HG02943 (cell line): ENCODE measurements around the gene ZC3H18.

ENCODE experiments used
- ATAC-seq: cut with Tn5 transposase; IDR thresholded peaks from one replicate; pipeline ENCODE4 v1.9.1; 2021; ENCODE audit warnings: mild to moderate bottlenecking, low read depth, moderate library complexity; ENCODE audit not compliant: unreplicated experiment

ZC3H18 gene

DNA sequence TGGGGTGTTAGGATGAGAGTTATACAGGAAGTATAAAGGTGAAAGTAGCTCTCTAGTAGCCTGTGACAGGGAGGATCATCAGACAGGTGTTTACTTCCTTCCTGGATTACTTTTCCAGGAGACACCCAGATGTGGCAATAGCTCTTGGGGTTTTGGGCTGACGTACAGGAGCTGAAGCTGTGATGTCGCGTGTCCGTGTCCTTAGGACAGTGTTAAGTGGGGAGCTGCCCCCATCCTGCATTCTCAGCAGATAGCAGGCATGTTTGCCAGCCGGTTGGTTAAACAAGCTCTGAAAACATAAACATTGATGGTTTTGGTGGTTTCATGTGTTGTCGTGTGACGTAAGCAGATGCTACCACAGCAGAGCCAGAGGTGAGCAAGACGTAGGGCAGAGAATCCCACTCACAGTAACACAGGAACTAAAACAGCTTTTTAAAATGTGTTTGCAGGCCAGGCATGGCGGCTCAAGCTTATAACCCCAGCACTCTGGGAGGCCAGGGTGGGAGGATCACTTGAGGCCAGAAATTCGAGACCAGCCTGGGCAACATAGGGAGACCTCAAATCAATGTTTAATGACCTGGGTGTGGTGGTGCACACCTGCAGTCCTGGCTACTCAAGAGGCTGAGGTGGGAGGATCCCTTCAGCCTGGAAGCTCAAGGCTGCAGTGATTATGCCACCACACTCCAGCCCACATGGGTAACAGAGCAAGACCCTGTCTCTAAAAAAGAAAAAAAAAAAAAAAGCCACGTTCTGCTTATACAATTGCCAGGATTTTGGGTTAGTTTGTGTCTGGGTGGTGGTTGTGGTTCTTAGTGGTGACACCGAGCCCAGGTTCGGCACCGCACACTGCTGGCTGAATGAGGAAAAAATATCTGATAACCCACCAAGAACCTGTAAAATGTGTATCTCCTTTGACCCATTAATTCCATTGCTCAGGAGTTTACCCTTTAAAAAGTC, 49.9 kb downstream of the ZC3H18 start:
- no peak for ATAC-seq

DNA sequence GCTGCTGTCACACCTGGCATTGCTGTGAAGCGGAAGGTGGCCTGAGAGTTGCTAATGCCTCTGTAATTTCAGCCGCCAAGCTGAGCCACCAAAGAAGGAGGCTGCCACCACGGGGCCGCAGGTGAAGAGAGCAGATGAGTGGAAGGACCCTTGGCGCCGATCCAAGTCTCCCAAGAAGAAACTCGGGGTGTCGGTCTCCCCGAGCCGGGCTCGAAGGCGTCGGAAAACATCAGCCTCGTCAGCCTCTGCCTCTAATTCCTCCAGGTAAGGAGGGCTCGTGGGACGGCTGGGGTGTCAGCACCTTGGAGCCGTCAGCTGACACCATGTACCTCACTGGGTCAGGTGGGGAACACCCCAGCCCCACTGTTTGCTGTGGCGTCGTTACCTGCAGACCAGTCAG, 51.9 kb downstream of the ZC3H18 start:
- ATAC-seq = no peak

DNA sequence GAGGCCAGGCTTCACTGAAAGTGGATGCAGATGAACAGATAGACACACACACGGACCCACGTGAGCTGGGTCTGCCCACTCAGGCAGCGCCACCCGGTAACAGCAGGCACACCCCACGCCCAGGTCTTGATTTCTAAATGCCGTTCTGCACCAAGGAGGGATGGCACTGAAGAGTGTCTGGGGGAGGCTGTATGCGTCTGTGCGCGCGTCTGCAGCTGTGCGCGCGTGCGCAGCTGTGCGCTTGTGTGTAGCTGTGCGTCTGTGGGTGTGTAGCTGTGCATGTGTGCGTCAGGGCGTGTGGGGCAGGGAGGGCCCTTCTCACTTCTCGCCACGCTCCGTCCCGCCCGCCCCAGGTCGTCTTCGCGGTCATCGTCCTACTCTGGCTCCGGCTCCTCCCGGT, 52.7 kb downstream of the ZC3H18 start:
- no peak for ATAC-seq

DNA sequence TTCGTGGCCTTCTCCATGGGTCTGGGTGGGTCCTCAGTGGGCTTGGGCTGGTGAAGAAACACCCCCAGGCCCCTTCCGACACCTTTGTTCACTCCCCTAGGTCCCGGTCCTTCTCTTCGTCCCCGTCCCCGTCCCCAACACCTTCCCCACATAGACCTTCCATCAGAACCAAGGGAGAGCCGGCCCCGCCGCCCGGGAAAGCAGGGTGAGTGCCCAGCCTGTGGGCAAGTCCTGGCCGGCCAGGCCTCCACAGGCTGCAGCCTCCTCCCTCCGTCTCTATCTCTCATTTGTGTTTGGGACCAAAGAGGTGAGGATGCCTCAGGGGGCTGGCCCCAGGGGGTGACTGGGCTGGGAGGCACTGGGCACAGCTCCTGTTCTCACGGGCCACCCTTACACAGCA, 53.7 kb downstream of the ZC3H18 start:
- no peak for ATAC-seq

DNA sequence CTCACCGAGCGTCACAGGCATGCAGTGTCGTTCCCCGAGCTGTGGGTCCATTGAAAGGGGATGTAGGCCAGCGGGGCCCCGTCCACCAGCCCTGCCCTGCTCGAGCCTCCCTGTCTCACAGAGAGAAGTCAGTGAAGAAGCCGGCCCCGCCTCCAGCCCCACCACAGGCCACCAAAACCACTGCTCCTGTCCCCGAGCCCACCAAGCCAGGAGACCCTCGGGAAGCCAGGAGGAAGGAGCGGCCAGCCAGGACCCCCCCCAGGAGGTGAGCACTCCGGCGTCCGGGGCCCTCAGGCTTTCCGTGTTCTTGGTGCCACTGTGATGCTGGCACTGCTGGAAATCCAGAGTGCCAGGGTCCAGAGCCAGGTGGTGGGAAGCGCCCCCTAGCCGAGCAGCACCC, 54.3 kb downstream of the ZC3H18 start:
- ATAC-seq = no peak

DNA sequence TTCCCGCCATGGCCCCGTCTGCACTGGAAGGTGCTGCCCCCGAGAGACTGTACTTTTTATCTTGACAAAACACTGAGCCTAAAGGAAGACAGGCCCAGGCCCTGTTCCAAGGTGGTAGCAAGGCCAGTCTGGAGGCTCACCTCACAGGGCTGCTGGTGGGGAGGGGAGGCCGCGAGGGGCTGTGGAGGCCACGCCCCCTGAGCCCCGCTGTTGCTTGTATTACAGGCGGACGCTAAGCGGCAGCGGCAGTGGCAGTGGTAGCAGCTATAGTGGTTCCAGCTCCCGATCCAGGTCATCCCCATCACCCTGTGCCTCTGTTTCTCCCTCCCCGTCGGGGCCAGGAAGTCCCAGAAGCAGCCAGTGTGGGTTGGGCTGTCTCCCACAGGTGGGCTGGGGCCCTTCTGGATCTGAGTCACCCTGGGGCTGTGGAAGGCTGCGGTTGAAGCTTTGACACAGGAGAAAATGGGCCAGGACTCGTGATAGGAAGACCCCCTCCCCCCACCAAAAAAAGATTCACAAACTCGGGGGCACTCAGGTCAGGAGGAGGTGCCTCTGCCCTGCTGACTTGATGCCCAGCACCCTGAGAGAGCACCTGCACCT, 54.9 kb downstream of the ZC3H18 start:
- no peak for ATAC-seq

DNA sequence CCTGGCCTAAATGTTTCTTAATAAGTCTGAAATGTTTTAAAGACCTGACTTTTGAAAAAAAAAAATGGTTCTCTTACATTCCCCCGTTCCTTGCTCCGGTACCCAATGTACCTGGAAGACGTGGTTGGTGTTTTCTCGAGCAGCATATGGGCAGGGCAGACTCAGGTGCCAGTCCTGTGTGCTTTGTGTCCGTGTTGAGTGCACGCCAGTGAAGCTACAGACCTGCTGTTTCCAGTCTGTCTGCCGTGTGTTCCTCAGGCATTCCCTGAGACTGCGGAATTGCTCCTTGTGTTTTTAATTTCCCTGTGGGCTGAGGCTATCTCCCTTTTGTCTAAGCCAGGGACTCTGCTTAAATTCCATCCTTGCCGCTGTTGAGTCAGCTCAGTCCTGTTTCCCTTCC, 56.4 kb downstream of the ZC3H18 start:
- no peak for ATAC-seq

DNA sequence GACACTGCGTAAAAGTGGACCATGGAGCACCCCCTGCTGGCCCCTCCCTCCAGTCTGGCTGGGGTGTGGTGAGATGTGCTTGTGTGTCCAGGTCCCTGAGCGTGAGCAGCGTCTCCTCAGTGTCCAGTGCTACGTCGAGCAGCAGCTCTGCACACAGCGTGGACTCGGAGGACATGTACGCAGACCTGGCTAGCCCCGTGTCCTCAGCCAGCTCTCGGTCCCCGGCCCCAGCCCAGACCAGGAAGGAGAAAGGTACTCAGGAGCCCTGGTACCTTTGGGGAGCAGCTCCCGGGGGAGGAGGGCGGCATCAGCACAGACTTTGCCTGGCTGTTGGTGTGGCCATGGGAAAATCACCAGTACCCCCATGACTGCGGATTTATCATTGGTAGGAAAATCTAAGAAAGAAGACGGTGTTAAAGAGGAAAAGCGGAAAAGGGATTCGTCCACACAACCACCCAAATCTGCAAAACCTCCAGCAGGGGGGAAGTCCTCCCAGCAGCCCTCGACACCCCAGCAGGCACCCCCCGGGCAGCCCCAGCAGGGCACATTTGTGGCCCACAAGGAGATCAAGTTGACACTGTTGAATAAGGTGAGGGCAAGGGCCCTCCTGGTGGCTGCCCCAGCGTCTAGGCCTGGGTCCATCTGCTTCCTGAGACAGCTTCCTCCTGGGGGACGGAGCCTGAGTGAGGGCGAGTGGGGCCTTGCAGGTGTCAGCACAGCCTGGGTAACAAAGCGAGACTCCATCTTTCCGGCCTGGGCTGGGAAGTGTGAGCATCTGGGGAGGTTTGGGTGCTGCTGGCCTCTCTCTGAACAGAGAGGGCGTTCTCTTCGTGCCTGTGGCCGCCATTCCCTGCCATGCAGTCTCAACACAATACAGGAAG, 57.6 kb downstream of the ZC3H18 start:
- no peak for ATAC-seq

DNA sequence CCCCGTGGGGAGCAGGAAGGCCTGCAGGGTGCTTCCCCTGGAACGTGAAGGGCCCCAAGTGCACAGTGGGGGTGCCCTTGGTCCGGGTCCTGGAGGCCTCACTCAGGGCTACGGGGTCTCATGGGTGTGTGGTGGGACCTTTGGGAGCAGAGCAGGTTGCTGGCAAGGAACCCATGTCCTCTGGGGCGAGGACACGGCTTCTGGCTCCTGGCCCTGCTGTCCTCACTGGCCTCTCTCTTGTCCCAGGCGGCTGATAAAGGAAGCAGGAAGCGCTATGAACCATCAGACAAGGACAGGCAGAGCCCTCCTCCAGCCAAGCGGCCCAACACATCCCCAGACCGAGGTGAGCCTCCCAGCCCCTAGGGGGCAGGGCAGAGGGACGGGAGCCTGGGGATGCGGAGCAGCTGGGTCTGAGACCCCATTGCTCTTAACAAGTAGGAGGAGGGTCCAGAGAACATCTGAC, 58.3 kb downstream of the ZC3H18 start:
- ATAC-seq = no peak

DNA sequence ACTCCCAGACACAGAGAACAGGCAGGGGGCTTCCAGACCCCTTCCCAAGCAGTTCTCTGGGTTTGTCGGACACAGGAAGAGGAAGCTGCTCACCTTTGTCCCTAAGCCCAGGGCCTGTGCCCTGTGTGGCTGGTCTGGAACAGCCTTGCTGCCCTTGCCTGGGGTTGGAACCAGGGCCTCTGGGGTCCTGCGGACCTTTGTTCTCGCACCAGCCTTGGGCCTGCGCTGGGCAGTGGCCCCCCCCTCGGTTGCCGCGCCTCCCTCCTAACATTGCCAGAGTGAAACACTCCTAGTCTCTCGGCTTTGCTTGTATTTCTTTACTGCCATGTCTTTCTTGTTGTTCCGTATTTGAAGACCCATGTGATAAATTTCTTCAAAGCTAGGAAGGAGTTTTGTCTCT, 59.6 kb downstream of the ZC3H18 start:
- ATAC-seq = no peak

DNA sequence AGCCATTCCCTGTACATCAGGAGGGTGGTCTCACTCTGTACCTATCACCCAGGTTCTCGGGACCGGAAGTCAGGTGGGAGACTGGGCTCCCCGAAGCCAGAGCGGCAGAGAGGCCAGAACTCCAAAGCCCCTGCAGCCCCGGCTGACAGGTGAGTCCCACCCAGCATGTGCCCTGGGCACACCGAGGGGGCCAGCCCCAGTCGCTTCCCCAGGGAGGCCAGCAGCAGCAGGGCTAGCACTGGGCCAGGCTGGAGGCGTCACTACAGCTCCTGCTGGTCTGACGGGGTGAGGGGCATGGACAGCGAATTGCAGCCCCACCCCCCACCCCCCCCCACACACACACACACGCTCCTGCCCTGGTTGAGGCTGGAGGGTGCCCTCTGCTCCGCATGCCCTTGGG, 60.2 kb downstream of the ZC3H18 start:
- no peak for ATAC-seq

DNA sequence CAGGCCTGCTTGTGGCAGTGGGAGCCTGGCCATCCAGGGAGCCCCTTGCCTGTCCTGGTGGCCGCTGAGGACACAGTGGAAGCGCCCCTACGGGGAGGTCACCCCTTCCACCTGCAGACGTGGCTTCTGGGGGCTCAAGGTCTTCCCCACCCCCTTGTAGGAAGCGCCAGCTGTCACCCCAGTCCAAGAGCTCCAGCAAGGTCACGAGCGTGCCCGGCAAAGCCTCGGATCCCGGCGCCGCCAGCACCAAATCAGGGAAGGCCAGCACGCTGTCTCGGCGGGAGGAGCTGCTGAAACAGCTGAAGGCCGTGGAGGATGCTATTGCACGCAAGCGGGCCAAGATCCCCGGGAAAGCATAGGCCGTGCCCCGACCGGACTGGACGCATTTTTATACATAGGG, 60.7 kb downstream of the ZC3H18 start:
- ATAC-seq = no peak

DNA sequence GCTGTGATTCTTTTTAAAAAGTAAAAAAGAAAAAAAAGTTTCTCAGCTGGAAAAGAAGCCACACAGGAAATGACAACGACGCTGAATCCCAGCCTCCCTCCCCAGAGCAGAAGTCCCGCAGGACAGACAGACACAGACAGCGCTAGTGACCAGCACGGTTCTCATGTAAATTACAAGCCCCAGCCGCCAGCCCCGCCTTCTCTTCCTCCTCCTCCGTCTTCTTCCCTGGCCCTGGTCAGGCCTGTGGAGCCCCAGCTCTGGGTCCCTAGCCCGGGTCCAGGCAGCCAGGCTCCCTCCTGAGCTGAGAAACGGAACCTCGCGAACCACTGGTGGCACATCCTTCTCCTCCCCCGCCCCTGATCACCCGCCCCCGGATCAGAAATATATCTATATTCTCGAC, 61.2 kb downstream of the ZC3H18 start:
- ATAC-seq = no peak

DNA sequence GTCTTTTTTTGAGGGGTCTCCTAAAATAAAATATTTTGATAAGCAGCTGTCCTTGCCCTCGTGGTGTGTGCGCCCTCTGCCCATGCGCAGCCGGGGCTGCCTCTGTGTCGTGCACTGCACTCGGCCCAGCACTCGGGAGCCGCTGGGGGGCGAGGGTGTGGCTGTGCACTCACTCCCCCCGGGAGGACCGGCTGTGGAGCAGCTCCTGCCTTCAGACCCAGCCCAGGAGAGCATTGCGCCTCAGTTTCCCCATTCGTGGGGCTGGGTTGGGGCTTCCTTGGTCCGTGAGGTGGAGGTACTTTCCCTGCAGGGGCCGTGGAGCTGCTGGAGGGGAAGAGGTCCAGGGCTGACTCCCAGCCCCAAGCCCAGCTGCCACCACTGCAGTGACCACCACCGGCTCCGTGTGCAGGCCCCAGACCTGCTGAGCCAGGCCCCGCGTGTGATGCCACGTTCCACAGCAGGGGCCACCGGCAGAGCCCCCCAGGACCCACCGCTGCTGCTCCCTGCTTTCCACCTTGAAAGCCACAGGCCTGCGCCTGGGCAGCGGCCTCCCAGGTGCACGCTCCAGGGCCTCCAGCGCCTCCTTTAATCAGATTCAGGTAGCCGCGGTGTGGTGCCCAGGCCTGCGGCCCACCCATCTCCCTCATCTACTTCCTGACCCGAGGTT, 61.9 kb downstream of the ZC3H18 start:
- ATAC-seq = no peak

DNA sequence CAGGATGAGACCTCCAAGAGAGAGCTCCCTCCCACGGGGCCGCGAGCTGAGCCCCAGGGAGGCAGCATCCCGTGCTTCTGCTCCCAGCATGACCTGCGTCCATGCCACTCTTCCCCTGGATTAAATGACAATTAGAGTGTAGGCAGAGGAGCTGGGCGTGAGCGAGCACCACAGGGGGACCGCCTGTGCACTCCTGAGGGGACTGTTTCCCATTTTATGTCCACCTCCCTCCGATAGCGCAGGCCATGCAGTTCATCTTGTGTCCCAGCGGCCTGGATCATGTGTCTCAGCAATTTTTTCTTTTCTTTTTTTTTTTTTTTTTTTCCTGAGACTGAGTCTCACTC, 62.4 kb downstream of the ZC3H18 start:
- ATAC-seq = no peak

DNA sequence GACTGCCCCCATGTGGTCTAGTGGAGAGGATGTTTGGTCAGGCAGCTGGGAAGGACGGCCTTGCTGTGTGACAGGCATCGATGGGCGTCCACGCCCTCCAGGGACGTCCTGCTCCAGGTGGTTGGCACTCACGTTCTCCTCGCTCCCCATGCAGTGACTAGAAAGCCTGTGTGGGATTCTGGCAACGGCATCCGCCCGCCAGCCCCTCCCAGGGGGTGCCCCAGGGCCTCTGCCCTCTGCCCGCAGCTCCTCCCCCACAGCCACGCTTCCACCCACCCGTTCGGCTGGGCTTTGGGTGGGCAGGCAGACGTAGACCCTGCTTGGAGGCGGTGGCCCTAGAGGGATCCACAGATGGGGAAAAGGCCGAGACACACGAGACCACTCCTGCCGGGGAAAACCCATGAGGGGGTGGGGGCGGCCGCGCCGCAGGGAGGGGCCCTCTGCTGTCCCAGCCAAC, 63.5 kb downstream of the ZC3H18 start:
- no peak for ATAC-seq

DNA sequence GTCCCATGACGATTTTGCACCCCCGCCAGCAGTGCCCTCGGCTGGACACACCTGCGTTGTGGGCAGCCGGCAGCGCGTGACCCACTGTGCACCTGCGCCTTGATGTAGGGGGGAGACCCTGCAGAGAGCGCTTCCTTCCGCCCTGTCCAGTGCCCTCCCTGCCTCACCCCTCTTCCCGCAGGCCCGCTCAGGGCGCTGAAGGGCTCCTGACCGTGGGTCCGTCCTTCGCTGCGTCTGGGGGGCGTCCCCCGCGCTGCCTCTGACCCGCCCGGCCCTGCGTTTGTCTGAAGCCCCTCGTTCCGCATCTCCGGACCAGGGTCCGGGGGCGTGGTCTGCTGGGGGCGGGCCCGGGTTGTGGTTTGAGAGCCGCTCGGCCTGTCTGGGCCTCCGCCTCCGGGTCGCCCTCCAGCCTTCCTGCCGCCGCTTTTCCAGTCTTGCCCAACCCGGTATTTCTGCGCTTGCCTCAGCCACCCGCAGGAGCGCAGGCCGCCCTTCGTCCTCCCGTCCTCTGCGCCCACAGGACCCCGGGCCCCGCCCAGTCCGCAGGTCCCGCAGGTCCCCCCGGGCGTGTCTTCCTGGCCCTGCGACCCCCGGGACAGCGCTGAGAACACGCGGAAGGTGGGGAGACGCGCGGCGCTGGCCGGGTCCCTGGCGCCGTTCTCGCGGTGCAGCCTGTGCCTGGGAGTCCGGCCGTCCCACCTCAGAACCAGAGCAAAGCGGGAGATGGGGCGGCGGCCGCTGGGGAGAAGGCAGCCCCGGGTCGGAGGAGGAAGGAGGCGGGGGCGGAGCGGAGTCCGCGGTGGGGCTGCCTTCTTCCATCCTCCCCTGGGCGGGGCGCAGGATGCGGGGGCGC, 64.2 kb downstream of the ZC3H18 start:
- ATAC-seq = no peak

DNA sequence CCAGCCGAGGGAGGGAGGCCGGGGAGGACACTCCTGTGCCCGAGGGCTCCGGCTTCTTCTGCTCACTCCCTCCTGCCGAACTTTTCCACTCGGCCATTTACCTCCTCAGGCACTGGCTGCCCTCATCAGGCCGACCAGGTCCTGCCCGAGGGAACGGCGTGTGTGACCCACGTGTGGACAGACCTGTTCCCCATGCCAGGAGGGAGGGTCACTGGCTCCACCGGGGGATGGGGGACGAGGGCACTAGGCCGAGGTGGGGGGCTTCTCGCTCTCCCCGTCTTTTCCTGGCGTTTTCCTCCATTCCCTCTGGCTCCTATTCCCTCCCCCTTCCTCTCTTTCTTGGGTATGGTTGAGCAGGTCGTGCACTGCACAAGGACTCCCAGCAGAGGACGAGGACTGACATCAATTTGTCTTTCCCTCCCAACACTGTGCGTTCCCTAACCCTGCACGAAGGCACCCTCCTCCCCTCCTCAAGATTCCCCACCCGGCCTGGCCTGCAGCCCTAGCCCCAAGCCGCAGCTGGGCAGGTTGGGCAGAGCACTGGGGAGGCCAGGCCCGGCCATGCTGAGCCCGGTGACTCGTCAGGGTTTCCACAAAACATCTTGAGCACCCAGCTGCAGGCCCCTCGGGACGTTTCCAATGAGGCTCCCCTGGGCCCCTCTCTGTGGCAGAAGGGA, 64.9 kb downstream of the ZC3H18 start:
- no peak for ATAC-seq

DNA sequence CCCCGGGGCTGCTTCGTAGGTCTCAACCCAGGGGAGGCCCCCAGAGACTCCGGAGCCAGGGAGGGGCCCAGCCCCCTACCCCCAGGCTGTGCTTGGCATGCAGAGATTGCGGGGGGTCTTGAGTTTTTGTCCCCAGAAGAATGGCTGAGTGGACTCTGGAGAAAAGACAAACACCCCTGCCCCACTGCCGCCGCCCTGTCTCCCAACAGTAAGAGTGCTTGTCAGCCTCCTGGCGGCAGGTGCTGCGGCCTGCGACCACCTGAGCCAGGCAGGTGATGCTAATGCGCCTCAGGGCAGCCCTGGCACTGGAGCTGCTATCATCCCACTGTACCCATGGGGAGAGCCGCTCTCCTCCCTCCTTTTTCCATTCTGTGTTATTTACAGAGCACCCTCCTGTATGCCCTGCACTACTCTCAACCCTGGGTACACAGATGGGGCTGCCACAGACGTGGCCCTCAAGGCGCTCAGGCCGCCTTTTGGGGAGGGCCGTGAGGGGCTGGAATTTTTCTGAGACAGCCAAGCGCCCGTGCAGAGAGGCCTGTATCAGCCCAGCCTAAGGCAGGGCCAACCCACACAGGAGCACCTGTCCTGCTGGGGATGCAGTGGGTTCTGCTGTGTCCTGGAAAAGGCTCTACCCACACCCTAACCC, 65.6 kb downstream of the ZC3H18 start:
- no peak for ATAC-seq
